Uterus (tissue), 2 donors: Measurements from ENCODE around the gene CHAF1A.

Experiments
- POLR2A ChIP-seq, 2 donors: fragments of 450-650 bp; IDR thresholded peaks; one replicate each; pipeline ENCODE4 v1.6.1; 2016; ENCODE audit warnings: antibody characterized with exemption in 2 of 2, mild to moderate bottlenecking in 1 of 2, moderate library complexity in 1 of 2
- TF ChIP-seq, protein P1 (sequence below), 4 experiments: fragments of 200-600 bp in 2 of 4; fragments of 450-650 bp in 2 of 4; sonication (generic) in 2 of 4; IDR thresholded peaks; one replicate each; pipeline ENCODE4 v1.5.1; 2016 to 2019; ENCODE audit warnings: antibody characterized with exemption in 4 of 4, mild to moderate bottlenecking in 2 of 4, moderate library complexity in 1 of 4

DNA sequence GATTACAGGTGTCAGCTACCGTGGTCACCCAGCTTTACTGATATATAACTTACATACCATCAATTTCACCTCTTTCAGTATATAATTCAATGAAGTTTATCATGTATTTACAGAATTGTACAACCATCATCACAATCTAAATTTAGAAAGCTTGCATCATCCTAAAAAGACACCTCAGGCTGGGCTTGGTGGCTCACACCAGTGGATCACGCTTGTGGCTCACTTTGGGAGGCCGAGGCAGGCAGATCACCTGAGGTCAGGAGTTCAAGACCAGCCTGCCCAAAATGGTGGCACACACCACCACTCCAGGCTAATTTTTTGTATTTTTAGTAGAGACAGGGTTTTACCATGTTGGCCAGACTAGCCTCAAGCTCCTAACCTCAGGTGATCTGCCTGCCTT, 65.4 kb downstream of the CHAF1A start:
- TF ChIP-seq, protein P1, sequence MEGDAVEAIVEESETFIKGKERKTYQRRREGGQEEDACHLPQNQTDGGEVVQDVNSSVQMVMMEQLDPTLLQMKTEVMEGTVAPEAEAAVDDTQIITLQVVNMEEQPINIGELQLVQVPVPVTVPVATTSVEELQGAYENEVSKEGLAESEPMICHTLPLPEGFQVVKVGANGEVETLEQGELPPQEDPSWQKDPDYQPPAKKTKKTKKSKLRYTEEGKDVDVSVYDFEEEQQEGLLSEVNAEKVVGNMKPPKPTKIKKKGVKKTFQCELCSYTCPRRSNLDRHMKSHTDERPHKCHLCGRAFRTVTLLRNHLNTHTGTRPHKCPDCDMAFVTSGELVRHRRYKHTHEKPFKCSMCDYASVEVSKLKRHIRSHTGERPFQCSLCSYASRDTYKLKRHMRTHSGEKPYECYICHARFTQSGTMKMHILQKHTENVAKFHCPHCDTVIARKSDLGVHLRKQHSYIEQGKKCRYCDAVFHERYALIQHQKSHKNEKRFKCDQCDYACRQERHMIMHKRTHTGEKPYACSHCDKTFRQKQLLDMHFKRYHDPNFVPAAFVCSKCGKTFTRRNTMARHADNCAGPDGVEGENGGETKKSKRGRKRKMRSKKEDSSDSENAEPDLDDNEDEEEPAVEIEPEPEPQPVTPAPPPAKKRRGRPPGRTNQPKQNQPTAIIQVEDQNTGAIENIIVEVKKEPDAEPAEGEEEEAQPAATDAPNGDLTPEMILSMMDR (IDR thresholded peaks at IDR 0.05) = no peak
- TF ChIP-seq POLR2A (IDR thresholded peaks at IDR 0.05) = no peak
